ENCODE data around the gene CEACAM21.

DNA sequence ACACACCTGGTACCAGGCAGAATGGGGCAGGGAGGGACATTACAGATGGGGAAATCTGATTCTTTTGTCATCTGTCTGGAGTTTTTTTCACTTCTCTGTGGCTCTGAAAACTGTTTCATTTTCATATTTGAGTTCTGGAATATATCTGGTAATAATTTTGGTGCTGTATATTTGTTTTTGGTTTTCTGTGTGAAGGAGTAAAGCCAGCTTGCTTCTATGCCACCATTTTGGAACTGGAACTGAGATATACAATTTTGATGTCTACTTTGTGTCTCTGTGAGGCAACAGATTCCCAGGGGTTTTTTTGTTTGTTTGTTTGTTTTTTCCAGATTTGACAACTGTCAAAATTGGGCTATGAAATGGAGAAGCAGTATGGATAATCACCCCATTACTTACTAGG, 34.8 kb downstream of the CEACAM21 start:
- TF ChIP-seq ELF1 (IDR thresholded peaks at IDR 0.05; ENCODE audit: borderline replicate concordance, low read depth): no peak
- TF ChIP-seq, protein P1, sequence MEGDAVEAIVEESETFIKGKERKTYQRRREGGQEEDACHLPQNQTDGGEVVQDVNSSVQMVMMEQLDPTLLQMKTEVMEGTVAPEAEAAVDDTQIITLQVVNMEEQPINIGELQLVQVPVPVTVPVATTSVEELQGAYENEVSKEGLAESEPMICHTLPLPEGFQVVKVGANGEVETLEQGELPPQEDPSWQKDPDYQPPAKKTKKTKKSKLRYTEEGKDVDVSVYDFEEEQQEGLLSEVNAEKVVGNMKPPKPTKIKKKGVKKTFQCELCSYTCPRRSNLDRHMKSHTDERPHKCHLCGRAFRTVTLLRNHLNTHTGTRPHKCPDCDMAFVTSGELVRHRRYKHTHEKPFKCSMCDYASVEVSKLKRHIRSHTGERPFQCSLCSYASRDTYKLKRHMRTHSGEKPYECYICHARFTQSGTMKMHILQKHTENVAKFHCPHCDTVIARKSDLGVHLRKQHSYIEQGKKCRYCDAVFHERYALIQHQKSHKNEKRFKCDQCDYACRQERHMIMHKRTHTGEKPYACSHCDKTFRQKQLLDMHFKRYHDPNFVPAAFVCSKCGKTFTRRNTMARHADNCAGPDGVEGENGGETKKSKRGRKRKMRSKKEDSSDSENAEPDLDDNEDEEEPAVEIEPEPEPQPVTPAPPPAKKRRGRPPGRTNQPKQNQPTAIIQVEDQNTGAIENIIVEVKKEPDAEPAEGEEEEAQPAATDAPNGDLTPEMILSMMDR (IDR thresholded peaks at IDR 0.05 in 2 of 3, conservative IDR thresholded peaks at IDR 0.05 in 1 of 3; ENCODE audit: borderline replicate concordance in 1 of 3, insufficient read depth in 1 of 3, low read depth in 2 of 3, low read length in 2 of 3): no peak
- no peak for TF ChIP-seq SP1 (IDR thresholded peaks at IDR 0.05; ENCODE audit: low read depth)
- no peak for TF ChIP-seq POLR2A (IDR thresholded peaks at IDR 0.05; ENCODE audit: borderline replicate concordance, extremely low read depth, insufficient read depth, insufficient read length)
- no peak for TF ChIP-seq YY1 (IDR thresholded peaks at IDR 0.05; ENCODE audit: extremely low read depth, insufficient replicate concordance, low read depth, low read length)
